ENCODE data around the gene GRAMD4. TPM values are rescaled to one million over a fixed set of nuclear protein-coding genes. Genes with fewer than 3 reads are reported as not detected.
A peak's percentile ranks its signal among the peaks of the same experiment; 100 is the strongest.
"Not testable (repeated sequence)": the region's sequence is repeated elsewhere in the genome, so short reads cannot be mapped to it uniquely, and the experiment has no call there.

Gene GRAMD4
- total RNA-seq, 1 donor from 2014 or later: 71.4 TPM

DNA sequence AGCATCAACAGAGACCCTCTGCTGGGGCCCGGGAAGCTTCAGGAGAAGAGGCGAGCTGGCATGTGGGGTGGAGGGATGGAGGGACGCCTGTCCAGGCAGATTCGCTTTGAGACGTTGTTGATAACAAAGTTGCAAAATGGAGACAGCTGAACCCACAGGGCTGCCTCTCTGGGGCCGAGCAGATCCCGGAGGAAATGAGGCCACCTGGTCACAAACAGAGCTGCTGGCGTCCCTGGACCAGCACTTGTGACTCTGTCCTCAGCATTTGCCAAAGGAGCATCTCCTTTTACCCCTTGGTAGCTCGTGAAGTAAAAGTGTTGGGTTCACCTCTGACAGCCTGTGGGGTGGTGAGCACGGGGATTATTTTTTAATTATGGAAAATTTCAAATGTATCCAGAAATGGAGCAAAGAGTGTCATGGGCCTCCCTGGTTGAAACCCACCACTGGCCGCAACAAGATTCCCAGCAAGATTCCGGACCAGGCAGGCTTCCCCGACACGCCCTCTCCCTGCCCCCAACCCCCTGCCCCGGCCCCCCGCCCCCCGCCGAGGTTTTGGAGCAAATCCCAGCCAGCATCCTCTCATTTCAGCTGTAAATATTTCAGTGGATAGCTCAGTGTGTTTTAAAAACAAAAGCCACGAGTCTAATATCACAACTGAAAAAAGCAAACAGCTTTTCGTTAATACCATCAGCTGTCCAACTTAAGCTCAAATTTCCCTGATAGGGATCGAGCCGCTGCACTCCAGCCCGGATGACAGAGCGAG lies 20.3 kb downstream of the GRAMD4 start:
- no peaks in the 10 kb centered on the region for H3K9me3 ChIP-seq
- H3K36me3 ChIP-seq: no peaks in the 10 kb centered on the region

GRCh38 chr22:46641811-46642266 lies 21.7 kb downstream of the GRAMD4 start:
- Histone ChIP-seq H3K4me1 (peaks cover 6% of the 10 kb centered on the region), H3K4me3 (no peak overlapping the region), H3K27ac (no peak overlapping the region), H3K36me3 (no peaks in the 10 kb centered on the region), H3K9me3 (no peaks in the 10 kb centered on the region), H3K27me3 (no peaks in the 10 kb centered on the region)
- intact Hi-C loops (cut with DNase I): no loop called here
- ATAC-seq: no peak
- no peak for DNase-seq
- TF ChIP-seq, protein P1, sequence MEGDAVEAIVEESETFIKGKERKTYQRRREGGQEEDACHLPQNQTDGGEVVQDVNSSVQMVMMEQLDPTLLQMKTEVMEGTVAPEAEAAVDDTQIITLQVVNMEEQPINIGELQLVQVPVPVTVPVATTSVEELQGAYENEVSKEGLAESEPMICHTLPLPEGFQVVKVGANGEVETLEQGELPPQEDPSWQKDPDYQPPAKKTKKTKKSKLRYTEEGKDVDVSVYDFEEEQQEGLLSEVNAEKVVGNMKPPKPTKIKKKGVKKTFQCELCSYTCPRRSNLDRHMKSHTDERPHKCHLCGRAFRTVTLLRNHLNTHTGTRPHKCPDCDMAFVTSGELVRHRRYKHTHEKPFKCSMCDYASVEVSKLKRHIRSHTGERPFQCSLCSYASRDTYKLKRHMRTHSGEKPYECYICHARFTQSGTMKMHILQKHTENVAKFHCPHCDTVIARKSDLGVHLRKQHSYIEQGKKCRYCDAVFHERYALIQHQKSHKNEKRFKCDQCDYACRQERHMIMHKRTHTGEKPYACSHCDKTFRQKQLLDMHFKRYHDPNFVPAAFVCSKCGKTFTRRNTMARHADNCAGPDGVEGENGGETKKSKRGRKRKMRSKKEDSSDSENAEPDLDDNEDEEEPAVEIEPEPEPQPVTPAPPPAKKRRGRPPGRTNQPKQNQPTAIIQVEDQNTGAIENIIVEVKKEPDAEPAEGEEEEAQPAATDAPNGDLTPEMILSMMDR (IDR thresholded peaks at IDR 0.05): no peak

More for the DNA sequence above, 20.3 kb downstream of the GRAMD4 start:
- DNase-seq: no peak
- intact Hi-C loops (cut with DNase I): no loop called here
- Histone ChIP-seq H3K4me1 (peaks cover 6% of the 10 kb centered on the region), H3K4me3 (no peak overlapping the region), H3K27ac (no peak overlapping the region), H3K27me3 (no peaks in the 10 kb centered on the region)
- no peak for ATAC-seq
- TF ChIP-seq, protein P1 (IDR thresholded peaks at IDR 0.05): no peak

- H3K27me3 ChIP-seq; intact Hi-C loops (cut with DNase I); H3K4me1 ChIP-seq; DNase-seq; H3K9me3 ChIP-seq; ATAC-seq; H3K4me3 ChIP-seq; H3K27ac ChIP-seq; H3K36me3 ChIP-seq: not testable (repeated sequence)
Measured at GRCh38 chr22:46642840-46643480, 22.8 kb downstream of the GRAMD4 start.

GRCh38 chr22:46646531-46647215 lies 26.5 kb downstream of the GRAMD4 start:
- Histone ChIP-seq H3K27me3 (no peaks in the 10 kb centered on the region), H3K4me1 (peaks cover 15% of the 10 kb centered on the region), H3K9me3 (no peaks in the 10 kb centered on the region), H3K27ac (no peak overlapping the region), H3K4me3 (no peak overlapping the region), H3K36me3 (no peaks in the 10 kb centered on the region)
- TF ChIP-seq, protein P1 (IDR thresholded peaks at IDR 0.05): no peak
- DNase-seq (no peak), ATAC-seq (no peak)
- intact Hi-C loops (cut with DNase I): no loop called here

- H3K4me3 ChIP-seq; H3K9me3 ChIP-seq; H3K27ac ChIP-seq; DNase-seq; intact Hi-C loops (cut with DNase I); ATAC-seq; H3K27me3 ChIP-seq; H3K36me3 ChIP-seq: not testable (repeated sequence)
- H3K4me1 ChIP-seq: peaks cover 18% of the 10 kb centered on the region
Measured at GRCh38 chr22:46648225-46648820, 28.1 kb downstream of the GRAMD4 start.

DNA sequence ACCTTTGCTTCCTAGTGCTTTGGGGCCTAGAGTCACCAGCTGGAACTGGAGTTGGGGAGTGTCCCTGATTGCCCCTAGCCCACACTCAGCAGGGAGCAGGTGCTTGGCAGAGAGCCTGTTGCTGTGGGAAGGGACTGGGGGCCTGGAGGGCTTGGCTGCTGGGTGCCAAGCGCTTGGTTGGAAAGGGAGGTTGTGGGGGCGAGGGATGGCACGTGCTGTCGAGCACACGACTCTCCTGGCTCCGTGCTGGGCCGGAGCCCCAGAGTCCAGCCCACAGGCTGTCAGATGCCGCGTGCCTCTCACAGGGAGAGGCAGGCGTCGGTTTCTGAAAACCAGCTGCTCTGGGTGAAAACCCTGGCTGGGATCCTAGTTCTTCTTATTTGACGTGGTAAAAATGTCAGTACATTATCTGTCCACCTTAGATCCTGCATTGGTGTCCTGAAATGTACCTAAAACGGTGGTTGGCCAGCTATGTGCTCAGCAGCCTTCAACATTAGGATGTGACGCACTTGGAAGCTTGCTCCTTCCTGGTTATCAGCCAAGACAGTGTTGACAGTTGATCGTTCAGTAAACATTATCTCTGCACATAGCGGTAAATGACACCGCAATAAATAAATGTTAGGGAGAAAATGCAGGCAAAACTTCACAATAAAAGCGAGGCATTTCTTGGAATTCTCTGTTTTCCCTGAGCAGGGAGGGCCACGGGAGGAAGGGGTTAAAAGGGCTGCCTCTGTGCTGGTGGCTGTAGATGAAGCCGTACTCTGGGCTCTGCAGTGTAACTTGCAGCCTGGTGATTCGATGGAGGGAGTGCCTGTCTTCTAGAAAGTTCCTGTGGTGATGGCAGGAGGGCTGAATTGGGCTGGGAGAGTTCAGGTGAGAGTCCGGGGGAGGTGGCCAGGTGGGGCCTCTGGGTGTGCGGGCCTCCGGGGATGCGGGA lies 29.2 kb downstream of the GRAMD4 start:
- no peak overlapping the region for H3K27ac ChIP-seq
- intact Hi-C loops (cut with DNase I): no loop called here
- no peaks in the 10 kb centered on the region for H3K36me3 ChIP-seq
- no peaks in the 10 kb centered on the region for H3K27me3 ChIP-seq
- peak; percentile 10 for ATAC-seq
- H3K4me1 ChIP-seq: peaks cover 20% of the 10 kb centered on the region
- no peaks in the 10 kb centered on the region for H3K9me3 ChIP-seq
- H3K4me3 ChIP-seq: no peak overlapping the region
- TF ChIP-seq, protein P1 (IDR thresholded peaks at IDR 0.05): no peak
- no peak for DNase-seq

Data from upper lobe of right lung (tissue), 1 donor.